IMR-90 (cell line): Measurements from ENCODE around the gene PEX14. TPM values are rescaled to one million over a fixed set of nuclear protein-coding genes. Genes with fewer than 3 reads are reported as not detected.

ENCODE experiments used
- polyA plus RNA-seq, 3 experiments: library from polyadenylated mRNA; depleted of rRNA; stranded (reverse); fragments of >200 nt; gene quantifications; 2 replicates each; pipeline ENCODE4 v1.2.3, GENCODE V29; 2012; ENCODE audit warnings: low replicate concordance in 1 of 3
- total RNA-seq: library from RNA; depleted of rRNA; stranded (reverse); fragments of >200 nt; gene quantifications from 2 replicates; pipeline ENCODE4 v1.2.3, GENCODE V29; 2012
- TF ChIP-seq, protein P1 (sequence below): conservative IDR thresholded peaks from 2 replicates; pipeline ENCODE4 v1.5.1; 2012; ENCODE audit warnings: mild to moderate bottlenecking, low read depth, low read length, improper control_type of control experiment
- TF ChIP-seq, protein P2 (sequence below): fragments of 150-350 bp; IDR thresholded peaks from 2 replicates; pipeline ENCODE4 v1.6.1; 2017; ENCODE audit warnings: mild to moderate bottlenecking, antibody characterized with exemption, low read length, low read depth

Gene PEX14
- total and polyA plus RNA-seq, 2 of the 4 experiments (the other 2 are of a cell fraction) = 9.5 to 22.5 TPM

DNA sequence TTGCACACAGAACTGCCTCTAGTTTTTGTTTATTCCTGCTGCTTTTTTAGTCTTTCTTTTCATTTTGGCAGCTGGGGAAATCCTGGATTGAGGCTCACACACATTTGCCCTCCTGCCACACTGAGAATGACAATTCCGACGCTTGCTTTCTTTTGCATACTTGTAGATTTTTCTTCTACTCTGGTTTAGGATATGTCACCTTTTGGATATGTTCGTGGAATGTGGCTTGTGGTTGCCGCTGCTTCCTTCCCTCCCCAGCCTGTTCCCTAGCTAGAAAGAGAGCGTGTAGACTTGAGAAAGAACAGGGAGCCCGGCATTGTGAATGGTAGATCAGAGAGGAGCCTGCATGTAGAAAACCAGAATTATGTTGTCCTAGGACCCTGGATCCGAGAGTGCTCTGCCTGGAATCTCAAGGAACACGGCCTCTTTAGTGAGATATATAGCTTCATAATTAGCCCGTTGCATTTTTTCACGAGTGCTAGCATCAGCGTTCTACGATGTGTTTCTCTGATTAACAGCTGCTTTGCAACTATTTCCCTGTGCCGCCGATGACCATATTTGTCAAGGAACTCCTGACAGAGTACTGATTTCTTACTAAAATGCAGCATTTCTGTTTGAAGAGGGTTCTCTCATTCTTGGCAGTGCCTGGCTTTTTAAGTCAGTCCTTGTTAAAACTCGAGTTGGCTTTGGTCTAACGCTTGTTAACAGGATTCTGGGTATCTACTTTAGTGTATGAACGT is 56.2 kb downstream of the PEX14 start (continued):
- TF ChIP-seq, protein P1, sequence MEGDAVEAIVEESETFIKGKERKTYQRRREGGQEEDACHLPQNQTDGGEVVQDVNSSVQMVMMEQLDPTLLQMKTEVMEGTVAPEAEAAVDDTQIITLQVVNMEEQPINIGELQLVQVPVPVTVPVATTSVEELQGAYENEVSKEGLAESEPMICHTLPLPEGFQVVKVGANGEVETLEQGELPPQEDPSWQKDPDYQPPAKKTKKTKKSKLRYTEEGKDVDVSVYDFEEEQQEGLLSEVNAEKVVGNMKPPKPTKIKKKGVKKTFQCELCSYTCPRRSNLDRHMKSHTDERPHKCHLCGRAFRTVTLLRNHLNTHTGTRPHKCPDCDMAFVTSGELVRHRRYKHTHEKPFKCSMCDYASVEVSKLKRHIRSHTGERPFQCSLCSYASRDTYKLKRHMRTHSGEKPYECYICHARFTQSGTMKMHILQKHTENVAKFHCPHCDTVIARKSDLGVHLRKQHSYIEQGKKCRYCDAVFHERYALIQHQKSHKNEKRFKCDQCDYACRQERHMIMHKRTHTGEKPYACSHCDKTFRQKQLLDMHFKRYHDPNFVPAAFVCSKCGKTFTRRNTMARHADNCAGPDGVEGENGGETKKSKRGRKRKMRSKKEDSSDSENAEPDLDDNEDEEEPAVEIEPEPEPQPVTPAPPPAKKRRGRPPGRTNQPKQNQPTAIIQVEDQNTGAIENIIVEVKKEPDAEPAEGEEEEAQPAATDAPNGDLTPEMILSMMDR = no peak
- TF ChIP-seq, protein P2, sequence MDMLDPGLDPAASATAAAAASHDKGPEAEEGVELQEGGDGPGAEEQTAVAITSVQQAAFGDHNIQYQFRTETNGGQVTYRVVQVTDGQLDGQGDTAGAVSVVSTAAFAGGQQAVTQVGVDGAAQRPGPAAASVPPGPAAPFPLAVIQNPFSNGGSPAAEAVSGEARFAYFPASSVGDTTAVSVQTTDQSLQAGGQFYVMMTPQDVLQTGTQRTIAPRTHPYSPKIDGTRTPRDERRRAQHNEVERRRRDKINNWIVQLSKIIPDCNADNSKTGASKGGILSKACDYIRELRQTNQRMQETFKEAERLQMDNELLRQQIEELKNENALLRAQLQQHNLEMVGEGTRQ = no peak
